GM10248 (cell line): ENCODE measurements around the gene KIF3A.

ENCODE experiments used
- CTCF ChIA-PET: fragments of 300-600 bp; sonication (Branson Sonifier 250); formaldehyde crosslinking; extraction: SDS; loops from one replicate; lab custom pipeline; 2021; ENCODE audit warnings: antibody characterized with exemption; lab: Yijun Ruan, JAX
- POLR2A ChIA-PET: fragments of 350-650 bp; sonication (Branson Sonifier 250); formaldehyde crosslinking; extraction: SDS; loops from one replicate; lab custom pipeline; 2020; ENCODE audit warnings: antibody characterized with exemption; lab: Yijun Ruan, JAX
- DNase-seq: peaks from one replicate; pipeline ENCODE4 v3.0.0; 2012; ENCODE audit errors: extremely low spot score
- TF ChIP-seq, protein P1 (sequence below): IDR thresholded peaks from 2 replicates; pipeline ENCODE4 v1.5.1; 2012; ENCODE audit warnings: mild to moderate bottlenecking, low read depth; ENCODE audit errors: extremely low read depth, missing control alignments, control extremely low read depth

KIF3A gene

DNA sequence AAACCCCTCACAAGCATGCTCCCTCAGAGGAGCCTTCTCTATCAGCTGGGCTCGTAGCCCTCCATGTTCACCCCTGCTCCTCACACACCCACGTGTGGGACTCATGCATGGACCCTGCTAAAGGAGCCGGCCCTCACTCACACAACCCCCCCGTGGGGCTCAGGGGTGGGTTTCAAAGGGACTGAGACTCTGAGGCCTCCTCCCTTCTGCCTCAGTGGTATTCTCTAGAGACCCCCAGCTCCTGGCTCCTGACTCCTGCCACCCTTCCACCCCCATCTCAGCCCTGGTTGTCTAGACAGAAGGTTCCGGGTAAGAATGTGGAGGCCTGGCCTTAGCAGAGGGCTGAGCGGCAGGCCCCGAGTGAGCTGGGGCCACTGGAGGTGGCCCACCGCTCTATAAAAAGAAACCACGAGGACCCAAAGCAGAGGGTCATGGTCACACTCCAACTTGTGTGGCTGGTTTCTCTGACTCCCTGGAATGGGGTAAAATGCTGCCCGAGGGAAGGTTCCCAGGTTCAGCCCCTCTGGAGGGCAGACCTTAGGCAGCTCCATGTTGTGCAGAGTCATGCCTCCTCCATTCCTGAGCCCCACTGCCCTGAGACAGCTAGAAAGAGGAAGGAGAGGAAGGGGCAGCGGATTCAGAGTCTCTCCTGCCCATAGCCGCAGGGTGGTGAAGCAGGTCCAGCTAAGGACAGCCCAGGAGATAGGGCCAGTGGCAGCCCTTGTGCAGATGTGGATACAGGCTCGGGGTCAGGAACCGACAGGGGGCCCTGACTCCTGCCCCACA, 28.9 kb upstream of the KIF3A start:
- ChIA-PET CTCF (interaction anchor here (1.3 to 2.9 kb wide), 3 partner anchors 9 to 19 kb away, joined by 4 to 18 read pairs (median 10); partner anchors contain the start of gene CCNI2), POLR2A (no interaction called here)
- TF ChIP-seq, protein P1, sequence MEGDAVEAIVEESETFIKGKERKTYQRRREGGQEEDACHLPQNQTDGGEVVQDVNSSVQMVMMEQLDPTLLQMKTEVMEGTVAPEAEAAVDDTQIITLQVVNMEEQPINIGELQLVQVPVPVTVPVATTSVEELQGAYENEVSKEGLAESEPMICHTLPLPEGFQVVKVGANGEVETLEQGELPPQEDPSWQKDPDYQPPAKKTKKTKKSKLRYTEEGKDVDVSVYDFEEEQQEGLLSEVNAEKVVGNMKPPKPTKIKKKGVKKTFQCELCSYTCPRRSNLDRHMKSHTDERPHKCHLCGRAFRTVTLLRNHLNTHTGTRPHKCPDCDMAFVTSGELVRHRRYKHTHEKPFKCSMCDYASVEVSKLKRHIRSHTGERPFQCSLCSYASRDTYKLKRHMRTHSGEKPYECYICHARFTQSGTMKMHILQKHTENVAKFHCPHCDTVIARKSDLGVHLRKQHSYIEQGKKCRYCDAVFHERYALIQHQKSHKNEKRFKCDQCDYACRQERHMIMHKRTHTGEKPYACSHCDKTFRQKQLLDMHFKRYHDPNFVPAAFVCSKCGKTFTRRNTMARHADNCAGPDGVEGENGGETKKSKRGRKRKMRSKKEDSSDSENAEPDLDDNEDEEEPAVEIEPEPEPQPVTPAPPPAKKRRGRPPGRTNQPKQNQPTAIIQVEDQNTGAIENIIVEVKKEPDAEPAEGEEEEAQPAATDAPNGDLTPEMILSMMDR, result no peak
- no peak for DNase-seq

DNA sequence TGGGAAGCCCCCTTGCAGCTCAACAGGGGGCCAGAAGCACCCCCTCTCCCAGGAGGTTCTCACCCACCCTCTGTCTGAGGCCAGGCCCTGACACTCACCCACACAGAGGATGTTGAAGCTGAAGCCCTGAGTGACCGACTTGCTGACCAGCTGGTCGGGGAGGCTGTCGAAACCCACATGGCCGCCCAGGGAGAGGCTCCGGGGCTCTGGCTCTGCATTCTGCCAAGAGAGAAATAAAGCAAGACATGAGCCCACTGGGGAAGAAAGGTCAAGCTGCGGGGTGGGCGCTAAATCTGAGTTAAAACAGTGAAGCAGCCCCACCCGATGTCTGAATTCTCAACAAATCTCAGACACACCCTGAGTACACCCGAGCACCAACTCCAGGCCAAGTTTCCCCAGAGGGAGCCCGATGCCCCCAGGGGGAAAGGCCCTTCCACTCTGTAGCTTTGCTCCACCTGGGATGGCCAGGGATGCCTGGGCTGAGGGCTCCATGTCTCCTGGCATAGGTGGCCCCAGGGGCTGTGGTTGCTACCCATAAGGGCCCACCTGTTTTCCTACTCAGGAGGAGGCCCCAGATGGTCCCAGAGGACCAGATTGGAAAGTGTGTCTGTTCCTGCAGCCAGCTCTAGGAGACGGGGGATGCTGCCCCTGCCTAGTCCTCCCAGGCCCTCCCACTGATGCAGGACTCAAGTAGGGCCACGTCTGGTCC, 28.1 kb upstream of the KIF3A start:
- CTCF ChIA-PET, result interaction anchor here (1.2 to 2.9 kb wide), 5 partner anchors 10 to 55 kb away, joined by 3 to 18 read pairs (median 10); partner anchors contain the start of gene CCNI2
- POLR2A ChIA-PET, result interaction anchor here (0.5 kb wide), 1 partner anchor 1759 kb away, joined by 5 read pairs; no protein-coding TSS in a partner anchor
- no peak for DNase-seq
- TF ChIP-seq, protein P1, result no peak

DNA sequence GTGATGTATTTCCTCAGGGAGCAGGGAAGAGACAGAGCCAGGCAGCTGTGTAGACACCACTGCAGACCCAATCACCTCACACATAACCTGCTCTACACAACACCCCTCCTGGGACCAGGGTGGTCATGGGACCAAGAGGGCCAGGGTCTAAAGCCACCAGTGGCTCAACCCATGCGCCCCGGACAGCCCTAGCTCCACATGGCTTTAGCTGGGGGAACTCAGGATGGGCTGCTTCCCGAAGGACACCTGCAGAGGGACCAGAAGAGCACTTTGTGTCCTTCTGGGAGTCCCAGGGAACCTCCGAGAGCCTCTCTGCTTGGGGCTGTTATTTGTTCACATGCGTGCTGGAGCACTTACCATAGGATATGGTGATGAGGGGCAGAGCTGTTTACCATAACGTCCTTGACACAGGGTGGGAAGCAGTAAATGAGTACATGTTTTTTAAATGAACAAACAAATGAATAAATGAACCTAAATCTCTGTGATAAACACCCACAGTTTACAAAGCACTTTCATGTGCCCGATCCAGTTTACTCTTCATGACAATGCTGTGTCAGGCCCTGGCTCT, 27.4 kb upstream of the KIF3A start:
- CTCF ChIA-PET, result interaction anchor here (0.9 to 2.9 kb wide), 5 partner anchors 9 to 79 kb away, joined by 3 to 18 read pairs (median 3); no protein-coding TSS in a partner anchor
- TF ChIP-seq, protein P1, result no peak
- POLR2A ChIA-PET, result interaction anchor here (0.5 kb wide), 1 partner anchor 1760 kb away, joined by 5 read pairs; no protein-coding TSS in a partner anchor
- DNase-seq, result no peak

DNA sequence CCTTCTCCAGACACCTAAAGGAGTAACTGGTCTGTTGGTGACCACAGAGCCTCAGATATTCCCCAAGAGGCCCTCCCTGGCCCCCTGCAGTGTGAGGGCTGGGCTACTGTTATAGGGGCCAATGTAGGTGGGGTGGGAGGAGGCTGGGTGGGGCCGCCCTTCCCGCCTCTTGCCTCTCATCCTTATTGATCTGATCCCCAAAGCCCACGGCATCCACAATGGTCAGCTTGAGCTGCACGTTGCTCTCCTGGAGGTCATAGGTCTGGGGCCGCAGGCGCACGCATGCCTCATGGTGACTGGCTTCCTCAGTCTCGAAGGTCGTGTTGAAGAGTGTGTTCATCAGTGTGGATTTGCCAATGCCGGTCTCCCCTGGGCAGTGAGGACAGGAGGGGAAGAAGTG, 26.7 kb upstream of the KIF3A start:
- TF ChIP-seq, protein P1, result no peak
- CTCF ChIA-PET, result interaction anchor here (0.9 to 2.9 kb wide), 5 partner anchors 8 to 78 kb away, joined by 3 to 18 read pairs (median 3); no protein-coding TSS in a partner anchor
- no peak for DNase-seq
- POLR2A ChIA-PET, result no interaction called here

DNA sequence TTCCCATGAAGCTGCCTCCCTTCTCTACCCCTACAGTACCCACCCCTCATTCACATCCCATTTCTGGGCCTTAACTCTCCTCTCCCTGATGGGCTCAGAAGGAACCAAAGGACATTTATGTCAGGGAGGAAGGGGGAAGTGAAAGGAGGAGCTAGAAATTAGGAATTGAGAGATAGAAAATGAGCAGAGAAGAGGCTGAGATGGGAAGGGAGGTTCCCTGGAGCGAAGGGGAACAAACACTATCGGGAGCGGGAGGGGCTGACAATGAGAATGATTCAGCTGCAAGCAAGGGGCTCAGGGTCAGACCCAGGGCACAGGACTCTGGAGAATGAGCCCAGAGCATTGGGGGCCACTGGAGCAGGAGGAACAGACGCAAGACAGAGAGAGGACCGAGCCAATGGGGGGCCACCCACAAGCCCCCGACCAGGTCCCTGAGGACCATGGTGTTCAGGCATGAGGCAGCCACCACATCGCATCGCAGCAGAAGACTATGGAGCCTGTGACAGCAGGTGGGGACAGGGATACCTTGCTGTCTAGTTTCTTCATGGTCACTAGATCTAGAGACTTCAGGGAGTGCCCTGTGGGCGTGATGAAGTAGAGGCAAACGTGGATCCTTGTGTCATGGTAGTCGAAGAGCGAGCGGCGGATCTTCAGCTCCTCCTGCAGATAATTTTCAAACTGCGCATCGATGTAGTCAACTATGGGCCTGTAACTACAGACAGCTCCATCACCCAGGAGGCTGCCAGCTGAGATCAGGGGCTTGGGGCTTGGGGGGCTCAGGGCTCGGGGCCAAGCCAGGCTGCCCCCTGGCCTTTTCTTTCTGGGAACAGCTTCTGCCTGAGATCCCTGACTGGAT, 26.1 kb upstream of the KIF3A start:
- TF ChIP-seq, protein P1, result no peak
- DNase-seq, result no peak
- POLR2A ChIA-PET, result no interaction called here
- CTCF ChIA-PET, result interaction anchor here (0.7 to 2.9 kb wide), 8 partner anchors 8 to 257 kb away, joined by 3 to 18 read pairs (median 3); no protein-coding TSS in a partner anchor
